Smooth muscle cell of the umbilical artery (primary cell): ENCODE results near the gene ADCY6. TPM values are rescaled to one million over a fixed set of nuclear protein-coding genes. Genes with fewer than 3 reads are reported as not detected.

Source experiments
- total RNA-seq: library from RNA; depleted of rRNA; stranded (reverse); fragments of >200 nt; gene quantifications from 2 replicates; pipeline ENCODE4 v1.2.3, GENCODE V29; 2014

Gene ADCY6
- 56.7 and 65.7 TPM in 2 replicates for total RNA-seq

GRCh38 chr12:48788854-48789775, at the start of gene ADCY6:
Gene ADCY6, minus strand, starts transcription at chr12:48789089. Its CDS starts 5,655 bp downstream, at chr12:48783434.

GRCh38 chr12:48817873-48818830, 29.3 kb upstream of the ADCY6 start, which contains the start of gene CACNB3:
Gene CACNB3, plus strand, starts transcription at chr12:48818496. Its CDS starts 434 bp downstream, at chr12:48818930.

GRCh38 chr12:48716493-48717251, 72.2 kb downstream of the ADCY6 start, which contains the start of gene CCNT1:
Gene CCNT1, minus strand, starts transcription at chr12:48716707. Its CDS starts 32 bp downstream, at chr12:48716675.

Other genes with a start within 250 kb of the ADCY6 start
- gene LALBA, start 219.0 kb downstream of the ADCY6 start, total RNA-seq: not detected in 2 replicates
- 44.8 and 50.6 TPM in 2 replicates for gene KANSL2, start 106.9 kb downstream of the ADCY6 start, total RNA-seq
- 29.4 and 32.9 TPM in 2 replicates for gene CCNT1, start 72.4 kb downstream of the ADCY6 start, total RNA-seq
- 9.2 and 22.7 TPM in 2 replicates for gene CACNB3, start 29.4 kb upstream of the ADCY6 start, total RNA-seq
- 75.4 and 101 TPM in 2 replicates for gene DDX23, start 63.1 kb upstream of the ADCY6 start, total RNA-seq
- 0.09 and 0.59 TPM in 2 replicates for gene RND1, start 76.8 kb upstream of the ADCY6 start, total RNA-seq
- gene FKBP11, start 136.4 kb upstream of the ADCY6 start, total RNA-seq: 32.1 and 40.5 TPM in 2 replicates
- gene ARF3, start 168.4 kb upstream of the ADCY6 start, total RNA-seq: 31.2 and 52.1 TPM in 2 replicates
- 0.28 TPM in 1 of 2 replicates, not detected in the other for gene WNT10B, start 182.6 kb upstream of the ADCY6 start, total RNA-seq
- not detected in 2 replicates for gene WNT1, start 189.2 kb upstream of the ADCY6 start, total RNA-seq
- gene DDN, start 210.3 kb upstream of the ADCY6 start, total RNA-seq: under 0.01 and 0.18 TPM in 2 replicates
- gene PRKAG1, start 229.7 kb upstream of the ADCY6 start, total RNA-seq: 59.7 and 62.7 TPM in 2 replicates